ENCODE results near the gene KLHL26.

KLHL26 gene

GRCh38 chr19:18594096-18594823 lies 42.6 kb upstream of the KLHL26 start:
- Histone ChIP-seq H2AFZ (ENCODE audit: low read depth, low read length, severe bottlenecking) (peak overlapping the region; percentile 29), H3K9me3 (ENCODE audit: insufficient read depth, low read length) (no peaks in the 10 kb centered on the region), H3K27me3 (ENCODE audit: low read length) (no peaks in the 10 kb centered on the region), H3K27ac (ENCODE audit: low read depth, low read length) (no peak overlapping the region), H3K9me2 (replicated peaks; ENCODE audit: insufficient read depth, low read length) (no peaks in the 10 kb centered on the region), H3K9ac (ENCODE audit: low read length) (peak overlapping the region; percentile 42; the same call in 1 of the 2 replicates), H3K79me2 (ENCODE audit: insufficient read depth, low read length) (no peaks in the 10 kb centered on the region), H3K36me3 (ENCODE audit: low read length) (no peaks in the 10 kb centered on the region), H4K20me1 (ENCODE audit: low read depth, low read length) (no peaks in the 10 kb centered on the region), H3K4me2 (ENCODE audit: low read depth, low read length, poor library complexity, severe bottlenecking) (peak overlapping the region; percentile 66), H3F3A (ENCODE audit: insufficient read depth) (peaks cover 11% of the 10 kb centered on the region), H3K4me3 (ENCODE audit: insufficient read depth, low read length, poor library complexity, severe bottlenecking) (peak overlapping the region; percentile 36)
- TF ChIP-seq CTCF (IDR thresholded peaks at IDR 0.05; ENCODE audit: insufficient read depth, low read length, poor library complexity, severe bottlenecking), result peak; percentile 80
- no peak for TF ChIP-seq EZH2phosphoT487 (conservative IDR thresholded peaks at IDR 0.05; ENCODE audit: low read length)

GRCh38 chr19:18594824-18595373 lies 41.9 kb upstream of the KLHL26 start:
- TF ChIP-seq CTCF (IDR thresholded peaks at IDR 0.05; ENCODE audit: insufficient read depth, low read length, poor library complexity, severe bottlenecking) (no peak), EZH2phosphoT487 (conservative IDR thresholded peaks at IDR 0.05; ENCODE audit: low read length) (no peak)
- H3K27ac ChIP-seq (ENCODE audit: low read depth, low read length), result no peak overlapping the region
- no peaks in the 10 kb centered on the region for H3K9me3 ChIP-seq (ENCODE audit: insufficient read depth, low read length)
- no peak overlapping the region for H2AFZ ChIP-seq (ENCODE audit: low read depth, low read length, severe bottlenecking)
- no peaks in the 10 kb centered on the region for H3K36me3 ChIP-seq (ENCODE audit: low read length)
- no peaks in the 10 kb centered on the region for H3K9me2 ChIP-seq (replicated peaks; ENCODE audit: insufficient read depth, low read length)
- H3K4me2 ChIP-seq (ENCODE audit: low read depth, low read length, poor library complexity, severe bottlenecking), result peak overlapping the region; percentile 66
- no peak overlapping the region for H3K4me3 ChIP-seq (ENCODE audit: insufficient read depth, low read length, poor library complexity, severe bottlenecking)
- no peaks in the 10 kb centered on the region for H4K20me1 ChIP-seq (ENCODE audit: low read depth, low read length)
- no peaks in the 10 kb centered on the region for H3K27me3 ChIP-seq (ENCODE audit: low read length)
- peak overlapping the region; percentile 42; the same call in 1 of the 2 replicates for H3K9ac ChIP-seq (ENCODE audit: low read length)
- peaks cover 8% of the 10 kb centered on the region for H3F3A ChIP-seq (ENCODE audit: insufficient read depth)
- no peaks in the 10 kb centered on the region for H3K79me2 ChIP-seq (ENCODE audit: insufficient read depth, low read length)

- H3F3A ChIP-seq (ENCODE audit: insufficient read depth), result peaks cover 2% of the 10 kb centered on the region
- H3K9me2 ChIP-seq (replicated peaks; ENCODE audit: insufficient read depth, low read length), result no peaks in the 10 kb centered on the region
- H2AFZ ChIP-seq (ENCODE audit: low read depth, low read length, severe bottlenecking), result no peak overlapping the region
- H3K79me2 ChIP-seq (ENCODE audit: insufficient read depth, low read length), result no peaks in the 10 kb centered on the region
- no peaks in the 10 kb centered on the region for H3K27me3 ChIP-seq (ENCODE audit: low read length)
- no peak overlapping the region for H3K27ac ChIP-seq (ENCODE audit: low read depth, low read length)
- H4K20me1 ChIP-seq (ENCODE audit: low read depth, low read length), result no peaks in the 10 kb centered on the region
- no peaks in the 10 kb centered on the region for H3K36me3 ChIP-seq (ENCODE audit: low read length)
- H3K4me2 ChIP-seq (ENCODE audit: low read depth, low read length, poor library complexity, severe bottlenecking), result no peak overlapping the region
- H3K4me3 ChIP-seq (ENCODE audit: insufficient read depth, low read length, poor library complexity, severe bottlenecking), result no peak overlapping the region
- no peak overlapping the region for H3K9ac ChIP-seq (ENCODE audit: low read length)
- H3K9me3 ChIP-seq (ENCODE audit: insufficient read depth, low read length), result no peaks in the 10 kb centered on the region
- TF ChIP-seq EZH2phosphoT487 (conservative IDR thresholded peaks at IDR 0.05; ENCODE audit: low read length) (no peak), CTCF (IDR thresholded peaks at IDR 0.05; ENCODE audit: insufficient read depth, low read length, poor library complexity, severe bottlenecking) (no peak)
Measured at GRCh38 chr19:18595475-18595874, 41.4 kb upstream of the KLHL26 start.

Data from SU-DHL-6 (cell line).